GM03348 (cell line): ENCODE results near the gene SSTR3.

Experiments
- DNase-seq: peaks from one replicate; pipeline ENCODE4 v3.0.0; 2012; ENCODE audit warnings: low spot score

The SSTR3 gene

DNA sequence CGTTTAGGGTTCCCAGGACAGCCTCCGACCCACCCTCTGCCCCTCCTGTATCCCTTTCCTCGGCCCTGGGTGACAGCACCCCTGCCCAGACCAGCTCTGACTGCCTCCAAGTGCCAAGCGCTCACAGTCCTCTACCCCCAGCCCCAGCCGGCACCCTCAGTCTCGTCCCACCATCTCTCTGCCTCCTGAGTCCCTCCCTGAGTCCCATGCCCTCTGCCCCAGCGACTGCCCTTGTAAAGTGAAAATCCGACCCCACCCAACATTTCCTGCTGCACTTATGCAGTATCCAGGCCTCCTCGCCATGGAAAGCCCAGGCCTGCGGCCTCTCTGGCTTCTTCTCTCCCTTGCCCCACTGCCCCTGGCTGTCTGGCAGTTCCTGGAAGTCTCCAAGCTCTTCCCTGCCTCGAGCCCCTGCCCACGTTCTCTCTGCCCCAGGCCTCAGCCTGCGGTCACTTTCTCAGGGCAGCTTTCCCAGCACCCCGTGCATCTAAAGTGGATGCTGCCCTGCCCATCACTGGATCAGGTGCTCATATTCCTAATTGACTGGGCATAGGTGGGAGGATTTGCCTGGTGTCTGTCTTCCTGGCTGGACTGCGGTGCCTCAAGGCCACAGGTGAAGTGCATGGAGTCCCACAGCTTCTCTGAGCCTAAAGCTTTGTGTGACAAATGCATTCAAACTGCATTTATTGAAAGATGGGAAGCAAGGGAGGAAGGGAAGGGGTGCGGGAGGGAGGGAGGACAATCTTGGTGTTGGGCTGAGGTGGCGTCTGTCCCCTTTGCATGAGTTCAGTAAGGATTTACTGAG, 44.9 kb downstream of the SSTR3 start:
- DNase-seq = no peak

DNA sequence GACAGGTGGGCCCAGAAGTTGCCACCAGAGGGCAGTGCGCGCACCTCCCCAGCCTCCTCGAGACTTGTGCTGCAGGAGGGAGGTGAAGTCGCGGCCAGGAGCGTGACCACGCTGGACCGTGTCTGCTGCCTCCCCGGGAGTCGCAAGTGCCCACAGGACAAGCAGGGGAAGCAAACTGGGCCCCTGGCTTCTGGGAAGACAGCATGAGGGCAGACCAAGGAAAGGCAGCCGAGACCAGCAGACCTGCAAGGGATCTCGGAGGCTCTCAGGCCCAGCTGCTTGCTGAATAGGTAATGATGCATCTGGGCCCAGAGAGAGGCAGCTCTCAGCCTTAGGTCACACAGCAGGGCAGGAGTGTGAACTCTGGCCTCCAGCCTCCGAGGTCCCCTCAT, 45.6 kb downstream of the SSTR3 start:
- DNase-seq = peak; percentile 93

DNA sequence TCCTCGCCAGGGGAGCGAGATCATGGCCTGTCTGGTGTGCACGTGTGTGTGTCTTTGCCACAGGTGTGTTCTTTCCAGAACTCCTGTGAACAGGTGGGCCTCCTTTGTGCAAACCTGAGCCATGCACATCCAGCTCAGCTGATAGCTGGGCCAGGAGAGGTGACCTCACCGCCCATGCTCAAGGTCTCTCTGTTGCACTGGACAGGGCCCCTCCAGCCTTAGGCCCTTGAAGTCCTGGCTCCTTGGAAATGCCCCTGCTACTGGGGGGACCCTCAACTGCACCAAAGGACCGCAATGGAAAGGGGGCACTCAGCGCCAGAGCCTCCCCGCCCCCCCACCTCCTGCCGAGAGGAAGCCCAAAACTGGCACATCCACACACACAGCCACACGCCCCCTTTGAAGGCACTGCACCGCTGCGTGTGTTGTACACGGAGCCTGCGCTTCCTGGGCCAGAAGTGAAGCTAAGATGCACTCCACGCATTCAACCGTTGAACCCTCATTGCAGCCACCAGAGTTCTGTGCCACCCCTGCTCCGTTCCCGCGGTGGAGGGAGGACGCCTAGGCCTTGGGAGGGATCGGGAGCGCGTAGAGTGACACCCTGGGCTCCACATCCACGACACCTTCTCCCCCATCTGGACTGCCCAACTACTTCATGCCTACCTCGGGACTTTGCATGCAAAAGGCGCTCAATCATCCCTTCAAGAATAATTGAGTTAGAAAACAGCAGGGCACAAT, 46.2 kb downstream of the SSTR3 start:
- no peak for DNase-seq

- DNase-seq = no peak
Observed at GRCh38 chr22:37165066-37165465, 47.2 kb downstream of the SSTR3 start.

DNA sequence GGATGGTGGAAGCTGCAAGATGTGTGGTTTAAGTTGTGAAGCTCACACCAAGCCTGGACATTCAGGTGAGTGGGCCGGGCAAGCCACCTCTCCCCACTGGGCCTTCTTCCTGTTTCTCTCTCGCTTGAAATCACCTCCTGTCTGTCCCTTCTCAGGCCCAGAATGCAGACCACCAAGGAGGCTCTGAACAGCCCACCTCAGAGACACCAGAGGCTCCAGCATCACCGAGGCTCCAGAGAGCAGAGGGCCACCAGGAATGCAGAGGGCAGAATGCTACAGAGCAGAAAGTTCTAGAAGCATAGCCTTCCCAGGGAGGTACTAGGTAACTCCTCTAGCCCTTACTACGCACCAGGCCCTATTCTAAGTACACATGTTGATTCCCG, 47.8 kb downstream of the SSTR3 start:
- no peak for DNase-seq

DNA sequence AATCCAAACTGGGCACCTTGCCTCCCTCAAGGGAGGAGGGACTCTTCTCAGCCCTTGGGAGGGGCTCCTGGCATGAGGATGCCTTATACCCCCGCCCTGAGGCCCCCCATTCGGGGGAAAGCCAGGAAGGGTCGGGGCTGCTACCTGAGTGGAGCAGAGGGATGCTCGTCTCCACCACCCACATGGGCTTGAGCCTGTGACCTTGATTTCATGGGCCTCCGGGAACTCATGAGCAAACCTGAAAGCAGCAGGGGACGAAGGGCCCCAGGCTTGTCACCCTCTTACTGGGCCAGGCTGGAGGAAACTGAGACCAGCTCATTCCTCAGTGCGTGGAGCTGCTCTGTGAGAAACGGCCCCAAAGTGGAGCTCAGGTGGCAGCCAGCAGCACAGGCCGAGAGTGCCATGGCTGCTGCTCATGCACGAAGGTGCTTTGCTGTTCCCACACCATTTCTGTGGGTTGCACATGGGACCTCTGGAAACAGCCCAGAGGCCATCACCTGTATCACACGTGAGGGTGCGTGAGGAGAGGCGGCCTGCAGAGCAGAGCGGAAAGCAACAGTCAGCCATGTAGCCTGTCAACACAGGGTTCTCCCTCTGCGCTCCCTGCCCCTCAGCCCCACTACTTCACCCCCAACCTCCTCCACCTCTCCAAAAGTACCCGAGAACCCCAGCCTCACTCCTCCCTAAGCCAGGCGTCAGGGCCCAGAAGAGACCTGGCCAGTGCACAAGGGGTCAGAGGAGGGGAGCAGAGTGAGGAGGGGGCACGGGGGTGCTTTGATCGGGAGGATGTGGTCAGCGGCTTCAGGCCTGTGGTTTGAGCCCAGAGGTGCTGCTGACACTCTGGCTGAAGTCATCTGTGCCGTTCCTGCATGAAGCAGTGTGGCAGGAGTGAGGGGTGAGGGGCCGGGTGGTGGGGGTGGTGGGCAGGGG, 48.4 kb downstream of the SSTR3 start:
- no peak for DNase-seq

GRCh38 chr22:37163096-37163489, 49.2 kb downstream of the SSTR3 start:
- no peak for DNase-seq

DNA sequence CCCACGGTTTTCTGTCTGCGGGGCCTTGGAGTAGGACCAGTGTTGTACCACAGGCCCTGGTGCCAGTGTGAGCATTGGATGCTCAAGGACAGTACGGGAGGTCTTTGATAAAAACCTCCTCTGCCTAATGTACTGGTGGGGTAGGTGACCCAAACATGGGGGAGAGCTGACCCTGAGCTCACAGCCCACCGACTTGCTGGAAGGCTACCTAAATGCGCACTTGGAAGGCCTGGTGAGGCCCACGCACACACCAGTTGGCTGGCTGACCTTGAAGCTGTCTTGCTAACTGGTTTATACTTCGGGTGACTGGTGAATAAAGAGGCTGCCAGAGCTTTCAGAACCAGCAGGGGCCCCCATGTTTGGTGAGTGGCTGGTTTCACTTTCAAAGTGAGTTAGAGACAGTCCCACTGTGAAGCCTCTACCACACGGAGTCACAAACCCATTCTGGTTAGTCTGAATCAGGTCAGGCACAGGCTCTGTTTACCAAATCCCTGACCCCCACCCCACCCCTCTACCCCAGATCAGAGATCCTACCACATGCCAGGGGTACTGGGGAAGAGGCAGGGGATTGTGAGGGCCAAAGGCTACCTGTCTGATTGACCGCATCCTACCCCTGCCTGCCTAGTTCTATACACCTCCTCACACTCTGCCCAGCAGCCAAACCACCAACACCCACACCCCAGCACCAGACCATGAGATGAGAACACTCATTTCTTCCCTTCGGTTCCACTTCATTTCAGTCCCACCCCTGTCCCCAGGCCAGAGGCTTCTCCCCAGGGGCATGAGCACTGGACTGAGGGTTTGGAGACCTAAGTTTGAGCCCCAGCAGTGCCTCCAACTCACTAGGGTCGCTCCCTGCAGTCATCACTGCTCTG, 49.8 kb downstream of the SSTR3 start:
- DNase-seq = no peak

GRCh38 chr22:37161443-37161842, 50.8 kb downstream of the SSTR3 start:
- DNase-seq = no peak

DNA sequence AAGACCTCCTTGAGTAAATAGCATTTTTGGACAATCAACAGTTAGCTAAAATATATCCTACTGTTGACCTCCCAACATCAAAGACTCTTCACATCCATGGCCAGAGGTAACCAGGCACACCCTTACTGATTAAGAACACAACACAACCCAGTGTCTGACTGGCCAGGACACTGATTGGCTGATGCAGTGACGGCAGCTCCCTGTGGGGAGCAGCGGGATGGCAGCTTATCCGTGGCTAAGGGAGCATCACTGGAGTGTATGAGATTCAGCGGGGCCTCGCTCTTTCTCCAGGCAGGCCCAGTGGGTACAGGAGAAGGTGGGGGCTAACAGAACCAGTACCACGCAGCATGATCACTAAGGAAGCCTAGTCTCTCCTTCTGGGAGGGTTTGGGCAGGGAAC, 52.2 kb downstream of the SSTR3 start:
- DNase-seq = no peak

- no peak for DNase-seq
Observed at GRCh38 chr22:37158963-37159290, 53.4 kb downstream of the SSTR3 start.

DNA sequence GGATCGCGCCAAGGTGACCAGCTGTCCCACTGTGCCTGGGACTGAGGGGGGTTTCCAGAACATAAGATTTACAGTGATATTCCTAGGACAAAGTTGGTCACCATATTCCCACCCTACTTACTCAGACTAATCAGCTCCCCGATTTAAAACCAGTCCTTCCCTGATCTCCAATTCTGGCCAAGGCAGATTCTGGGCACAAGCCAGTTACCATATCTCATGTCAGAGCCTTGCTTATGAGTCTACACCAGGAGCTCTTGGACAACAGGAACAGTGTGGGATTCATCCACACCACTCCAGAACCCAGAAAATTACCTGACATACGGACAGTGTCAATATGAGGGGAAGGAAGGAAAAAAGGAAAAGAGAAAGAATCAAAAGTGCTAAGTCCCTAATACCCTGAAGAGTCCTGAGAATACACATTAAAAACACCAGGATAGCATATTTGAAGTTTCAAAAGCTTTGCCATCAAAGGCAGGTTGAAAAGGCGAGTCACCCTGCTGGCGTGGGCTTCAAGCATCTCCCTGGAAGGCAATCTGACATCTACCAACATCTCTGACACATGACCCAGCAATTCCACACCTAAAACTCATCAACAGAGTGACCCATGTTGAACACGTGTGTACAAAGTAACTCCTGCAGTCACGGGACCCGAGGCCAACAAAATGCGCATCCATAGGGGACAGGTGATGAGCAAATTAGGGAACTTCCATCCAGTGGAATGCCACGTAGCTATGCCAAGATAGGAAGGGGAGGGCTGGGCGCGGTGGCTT, 54.6 kb downstream of the SSTR3 start:
- no peak for DNase-seq

DNA sequence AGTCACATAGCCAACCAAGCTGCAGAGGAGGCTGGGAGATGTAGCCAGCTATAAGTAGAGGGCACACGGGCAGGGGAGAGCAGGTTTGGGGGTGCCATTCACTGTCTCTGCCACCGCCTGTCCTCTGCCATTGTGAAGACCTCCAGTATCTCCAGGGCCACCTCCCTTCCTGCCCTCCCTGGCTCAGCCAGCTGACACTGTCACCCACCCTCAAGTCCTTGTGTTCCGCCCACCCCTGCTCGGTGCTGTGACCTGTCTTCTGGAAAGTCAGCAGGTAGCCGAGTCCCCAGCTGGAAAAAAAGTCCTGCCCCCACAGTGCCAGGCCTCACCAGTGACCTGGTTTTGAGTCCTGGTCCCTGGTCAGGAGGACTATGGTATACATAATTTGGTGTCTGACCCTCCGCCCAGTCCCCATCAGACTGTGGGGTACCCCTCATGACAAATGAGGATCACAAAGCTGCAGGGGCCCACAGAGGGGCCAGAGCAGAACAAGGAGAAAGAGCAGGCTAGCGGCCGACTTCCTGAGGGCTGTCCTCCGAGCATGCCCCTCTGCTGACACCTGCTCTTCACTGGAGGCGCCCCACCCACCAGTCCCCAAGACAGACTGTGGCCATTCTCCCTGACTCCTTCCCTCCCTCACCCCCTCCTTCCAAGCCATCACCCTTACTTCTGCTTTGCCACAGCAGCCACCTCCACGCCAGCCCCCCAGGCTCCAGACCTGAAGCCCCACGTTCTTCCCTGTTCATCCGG, 55.4 kb downstream of the SSTR3 start:
- DNase-seq = no peak

GRCh38 chr22:37155971-37156370, 56.3 kb downstream of the SSTR3 start:
- no peak for DNase-seq

DNA sequence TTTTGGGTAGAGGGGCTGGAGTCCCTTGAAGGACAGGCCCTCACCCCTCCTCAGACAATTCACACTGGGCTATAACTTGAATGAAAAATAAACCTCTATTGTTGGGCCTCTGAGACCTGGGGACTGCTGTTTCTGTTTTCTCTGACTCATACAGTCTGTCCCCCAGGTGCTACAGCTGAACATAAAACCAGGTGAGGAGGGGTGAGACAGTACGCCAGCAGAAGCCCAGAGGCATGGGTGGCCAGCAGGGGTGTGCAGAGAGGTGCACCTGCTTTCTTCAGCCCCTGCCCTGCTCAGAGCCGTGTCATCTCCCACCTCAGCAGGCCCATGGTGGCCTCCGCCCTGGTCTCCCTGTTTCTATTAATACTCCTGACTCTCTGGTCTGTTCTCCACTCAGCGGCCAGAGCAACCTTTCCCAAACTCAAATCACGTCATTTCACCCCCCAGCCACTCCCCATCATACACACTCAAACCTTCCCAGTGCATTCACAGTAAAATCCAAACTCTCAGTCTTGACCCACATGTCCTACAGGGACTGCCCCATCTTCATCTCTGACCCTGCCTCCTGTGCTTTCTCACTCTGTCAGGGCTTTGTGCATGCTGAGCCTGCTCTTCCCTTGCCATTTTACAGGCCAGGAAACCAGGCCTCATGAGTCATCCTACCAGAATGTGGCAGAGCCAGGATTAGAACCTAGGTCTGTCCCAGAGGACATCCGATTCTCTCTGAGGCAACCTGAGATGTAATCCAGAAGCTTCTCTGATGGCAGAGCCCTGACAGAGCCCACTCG, 57.2 kb downstream of the SSTR3 start:
- DNase-seq = no peak
